HG02571 (cell line): ENCODE data around the gene TOP2A.

ENCODE experiments used
- ATAC-seq: cut with Tn5 transposase; IDR thresholded peaks from one replicate; pipeline ENCODE4 v1.9.1; 2021; ENCODE audit warnings: mild to moderate bottlenecking, moderate library complexity; ENCODE audit not compliant: unreplicated experiment

TOP2A gene, protein sequence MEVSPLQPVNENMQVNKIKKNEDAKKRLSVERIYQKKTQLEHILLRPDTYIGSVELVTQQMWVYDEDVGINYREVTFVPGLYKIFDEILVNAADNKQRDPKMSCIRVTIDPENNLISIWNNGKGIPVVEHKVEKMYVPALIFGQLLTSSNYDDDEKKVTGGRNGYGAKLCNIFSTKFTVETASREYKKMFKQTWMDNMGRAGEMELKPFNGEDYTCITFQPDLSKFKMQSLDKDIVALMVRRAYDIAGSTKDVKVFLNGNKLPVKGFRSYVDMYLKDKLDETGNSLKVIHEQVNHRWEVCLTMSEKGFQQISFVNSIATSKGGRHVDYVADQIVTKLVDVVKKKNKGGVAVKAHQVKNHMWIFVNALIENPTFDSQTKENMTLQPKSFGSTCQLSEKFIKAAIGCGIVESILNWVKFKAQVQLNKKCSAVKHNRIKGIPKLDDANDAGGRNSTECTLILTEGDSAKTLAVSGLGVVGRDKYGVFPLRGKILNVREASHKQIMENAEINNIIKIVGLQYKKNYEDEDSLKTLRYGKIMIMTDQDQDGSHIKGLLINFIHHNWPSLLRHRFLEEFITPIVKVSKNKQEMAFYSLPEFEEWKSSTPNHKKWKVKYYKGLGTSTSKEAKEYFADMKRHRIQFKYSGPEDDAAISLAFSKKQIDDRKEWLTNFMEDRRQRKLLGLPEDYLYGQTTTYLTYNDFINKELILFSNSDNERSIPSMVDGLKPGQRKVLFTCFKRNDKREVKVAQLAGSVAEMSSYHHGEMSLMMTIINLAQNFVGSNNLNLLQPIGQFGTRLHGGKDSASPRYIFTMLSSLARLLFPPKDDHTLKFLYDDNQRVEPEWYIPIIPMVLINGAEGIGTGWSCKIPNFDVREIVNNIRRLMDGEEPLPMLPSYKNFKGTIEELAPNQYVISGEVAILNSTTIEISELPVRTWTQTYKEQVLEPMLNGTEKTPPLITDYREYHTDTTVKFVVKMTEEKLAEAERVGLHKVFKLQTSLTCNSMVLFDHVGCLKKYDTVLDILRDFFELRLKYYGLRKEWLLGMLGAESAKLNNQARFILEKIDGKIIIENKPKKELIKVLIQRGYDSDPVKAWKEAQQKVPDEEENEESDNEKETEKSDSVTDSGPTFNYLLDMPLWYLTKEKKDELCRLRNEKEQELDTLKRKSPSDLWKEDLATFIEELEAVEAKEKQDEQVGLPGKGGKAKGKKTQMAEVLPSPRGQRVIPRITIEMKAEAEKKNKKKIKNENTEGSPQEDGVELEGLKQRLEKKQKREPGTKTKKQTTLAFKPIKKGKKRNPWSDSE (N-terminal part only)

DNA sequence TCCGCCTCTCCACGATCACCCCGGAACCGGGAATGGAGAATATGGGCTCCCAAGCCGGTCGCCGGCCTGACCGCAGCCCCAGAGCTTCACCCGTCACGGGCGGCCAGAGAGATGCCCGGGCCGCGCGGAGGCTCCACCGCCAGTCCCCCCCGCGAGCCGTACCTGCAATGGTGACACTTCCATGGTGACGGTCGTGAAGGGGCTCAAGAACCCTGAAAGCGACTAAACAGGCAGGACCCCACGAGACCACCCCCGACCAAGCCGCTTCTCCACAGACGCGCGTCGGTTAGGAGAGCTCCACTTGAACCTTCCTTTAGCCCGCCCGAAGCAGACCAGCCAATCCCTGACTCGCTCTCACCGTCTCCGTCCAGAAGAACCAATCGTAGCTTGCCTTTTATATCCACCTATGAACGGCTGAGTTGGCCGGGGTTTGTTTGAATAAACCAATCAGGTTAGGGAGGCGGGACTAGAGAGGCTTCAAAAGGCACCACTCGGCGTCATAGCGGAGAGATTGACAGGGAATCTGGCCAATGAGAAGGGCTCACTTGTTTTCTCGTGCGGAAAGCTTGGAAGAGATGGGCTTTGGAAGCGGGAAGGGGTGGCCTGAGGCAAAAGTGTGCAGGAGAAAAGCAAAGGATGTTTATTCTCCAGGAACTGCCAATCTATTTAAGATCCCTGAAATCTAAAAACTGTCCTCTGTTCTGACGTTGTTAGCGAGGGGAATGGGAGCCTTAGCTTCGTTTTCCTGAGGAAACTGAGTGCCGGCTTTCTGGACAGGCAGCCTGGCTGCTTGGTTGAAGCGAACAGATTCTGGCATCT is at the start of gene TOP2A:
TOP2A (minus strand) TSS at position 288 of the 819 bp plus-strand sequence; CDS start at position 183, 105 bp downstream.
- ATAC-seq, result peak; percentile 98

DNA sequence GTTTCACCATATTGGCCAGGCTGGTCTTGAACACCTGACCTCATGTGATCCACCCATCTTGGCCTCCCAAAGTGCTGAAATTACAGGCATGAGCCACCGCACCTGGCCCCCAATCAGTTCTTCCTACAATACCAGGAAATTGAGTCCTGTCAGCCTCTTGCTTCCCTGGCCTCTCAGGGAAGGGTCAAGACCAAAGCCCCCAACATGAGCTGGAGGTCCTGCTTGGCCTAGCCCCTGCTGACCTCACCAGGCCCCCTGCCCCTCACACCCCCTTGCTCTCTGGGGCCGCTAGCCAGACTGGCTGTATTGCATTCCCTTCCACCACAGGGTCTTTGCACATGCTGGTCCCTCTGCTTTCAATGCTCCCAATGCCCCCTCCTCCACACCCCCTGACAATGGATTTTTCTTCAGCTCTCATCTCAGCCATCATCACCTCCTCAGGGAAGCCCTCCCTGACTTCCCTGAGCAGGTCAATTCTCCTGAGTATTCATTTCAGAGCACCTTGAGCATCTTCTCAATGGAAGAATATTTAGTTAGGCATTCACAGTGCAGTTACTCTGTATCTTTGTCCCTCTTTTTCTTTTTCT is 49.7 kb upstream of the TOP2A start:
- ATAC-seq, result no peak

DNA sequence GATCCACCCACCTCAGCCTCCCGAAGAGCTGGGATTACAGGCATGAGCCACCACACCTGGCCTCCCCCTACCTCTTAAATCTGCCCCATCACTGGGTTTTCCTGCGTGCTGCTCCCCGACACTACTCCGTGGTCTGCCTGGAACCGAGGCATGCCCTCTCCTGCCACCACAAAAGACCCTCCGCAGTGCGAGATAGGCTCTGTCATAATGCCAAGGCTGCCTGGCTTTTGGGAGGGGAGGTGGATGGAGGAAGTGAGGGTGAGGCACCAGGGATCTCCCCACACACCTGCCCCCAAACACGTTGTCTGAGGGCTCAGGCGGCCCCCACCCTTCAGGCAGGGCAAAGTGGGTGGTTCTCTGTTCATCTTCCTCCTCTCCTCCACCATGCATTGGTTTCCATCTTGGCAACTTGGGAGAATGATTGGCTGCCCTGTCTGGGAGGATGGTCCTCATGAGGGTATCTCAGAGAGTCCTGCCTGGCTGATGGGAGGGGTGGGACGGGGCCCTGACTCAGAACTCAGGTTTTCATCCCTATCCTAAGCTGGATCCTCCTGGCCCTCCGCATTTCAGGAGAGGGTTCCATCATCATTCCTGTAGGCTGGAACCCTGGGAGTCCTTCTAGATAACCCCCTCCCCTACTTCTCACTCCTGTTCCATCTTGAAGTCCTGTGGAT is 48.7 kb upstream of the TOP2A start:
- no peak for ATAC-seq

DNA sequence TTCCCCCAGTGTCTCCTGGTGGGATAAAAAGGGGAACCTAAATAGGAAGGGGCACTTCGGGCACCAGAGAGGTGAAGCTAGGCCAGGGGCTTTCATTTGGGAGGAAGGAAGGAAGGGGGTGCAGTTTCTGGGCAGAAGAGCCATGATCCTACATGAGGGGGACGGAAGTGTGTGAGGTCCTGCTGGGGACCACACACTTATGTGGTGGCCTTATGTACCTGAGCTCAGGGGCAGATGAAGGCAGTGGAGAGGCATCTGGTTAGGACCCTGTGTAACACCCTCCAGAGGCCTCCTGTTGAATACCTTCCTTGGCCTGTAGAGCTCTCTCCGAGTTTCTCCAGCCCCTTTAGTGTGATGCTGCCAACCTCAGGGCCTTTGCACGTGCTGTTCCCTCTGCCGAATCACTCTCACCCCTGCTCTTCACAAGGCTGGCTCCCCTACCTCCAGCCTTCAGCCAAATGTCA is 46.7 kb upstream of the TOP2A start:
- no peak for ATAC-seq

DNA sequence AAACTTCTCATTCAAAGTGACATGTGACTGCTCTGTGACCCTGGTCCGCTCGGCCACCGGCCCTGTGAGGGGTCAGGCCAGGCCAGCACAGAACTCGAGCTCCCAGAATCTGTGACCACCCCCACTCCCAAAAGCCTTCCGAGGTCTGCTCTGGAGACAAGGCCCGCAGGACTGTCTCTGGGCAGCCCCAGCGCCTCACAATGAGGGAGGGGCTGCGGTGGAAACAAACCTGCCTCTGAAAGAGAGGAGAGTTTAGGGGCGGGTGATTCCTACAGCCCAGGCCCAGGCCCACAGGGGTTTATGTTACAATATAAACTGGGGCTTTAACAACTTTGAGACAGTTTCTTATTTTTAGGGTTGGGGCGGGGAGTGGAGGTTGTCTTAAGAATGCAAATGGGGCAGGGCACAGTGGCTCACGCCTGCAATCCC is 45.4 kb upstream of the TOP2A start:
- no peak for ATAC-seq

DNA sequence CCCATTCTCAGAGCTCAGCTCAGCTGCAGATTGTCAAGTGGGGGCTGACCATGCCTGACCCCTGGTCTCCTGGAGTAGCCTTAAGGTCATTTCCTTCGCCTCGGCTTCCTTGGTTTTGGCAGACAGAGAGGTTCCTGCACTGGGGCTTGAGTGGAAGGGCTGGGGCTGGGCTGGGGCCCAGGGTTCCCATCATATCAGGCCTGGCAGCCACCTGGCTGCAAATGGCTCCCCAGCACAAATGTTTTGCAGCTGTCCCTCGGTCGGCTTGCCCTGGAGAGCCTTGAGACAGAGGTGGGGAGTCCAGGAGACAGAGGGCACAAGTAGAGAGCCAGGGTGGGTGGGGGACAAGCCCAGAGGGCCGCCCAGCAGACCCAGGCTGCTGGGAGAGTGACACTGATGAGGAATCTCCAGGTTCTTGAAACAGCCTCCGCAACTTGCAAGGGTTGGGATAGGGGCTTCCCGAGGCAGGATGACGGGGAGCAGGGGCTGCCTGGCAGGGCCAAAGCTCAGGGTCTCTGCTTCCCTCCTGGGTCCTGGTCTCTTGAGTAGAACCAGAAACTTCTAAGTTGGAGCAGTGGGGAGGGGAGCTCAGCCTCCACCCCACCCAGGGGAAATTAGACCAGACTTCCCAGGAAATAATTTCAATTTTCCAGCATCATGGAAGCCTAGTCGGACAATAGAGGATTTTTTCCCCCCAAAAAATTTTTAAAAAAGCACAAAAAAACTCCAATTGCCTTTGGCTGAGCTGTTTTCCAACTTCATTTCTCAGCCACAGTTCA is 44.8 kb upstream of the TOP2A start:
- ATAC-seq, result no peak

DNA sequence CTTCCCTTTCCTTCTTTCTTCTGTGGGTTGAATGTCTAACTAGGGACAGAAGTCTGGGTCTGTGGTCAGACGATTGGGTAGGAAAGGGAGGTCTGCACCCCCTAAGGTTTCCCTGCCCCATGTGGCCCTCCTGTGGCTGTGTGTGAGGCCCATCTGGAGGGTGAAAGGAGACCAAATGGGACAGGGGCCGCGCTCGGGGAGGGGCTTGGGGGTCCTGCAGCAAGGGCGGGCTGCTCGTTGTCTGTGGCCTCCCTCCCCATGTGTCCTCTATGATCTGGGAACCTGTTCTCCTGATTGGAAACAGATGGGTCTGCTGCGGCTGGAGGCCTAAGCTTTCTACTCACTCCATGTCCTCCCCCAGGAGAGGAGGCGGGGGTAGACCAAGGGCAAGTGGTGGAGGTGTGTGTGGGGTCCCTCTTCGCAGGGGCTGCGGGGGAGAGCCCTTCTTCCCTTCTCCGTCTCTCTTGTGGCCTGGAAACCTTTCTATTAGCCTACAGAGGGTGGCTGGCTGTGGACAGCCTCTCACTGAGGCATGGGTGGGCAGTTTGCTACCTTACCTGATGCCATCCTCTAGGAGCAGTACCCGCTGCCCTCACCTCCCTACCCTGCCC is 44.1 kb upstream of the TOP2A start:
- ATAC-seq, result no peak

DNA sequence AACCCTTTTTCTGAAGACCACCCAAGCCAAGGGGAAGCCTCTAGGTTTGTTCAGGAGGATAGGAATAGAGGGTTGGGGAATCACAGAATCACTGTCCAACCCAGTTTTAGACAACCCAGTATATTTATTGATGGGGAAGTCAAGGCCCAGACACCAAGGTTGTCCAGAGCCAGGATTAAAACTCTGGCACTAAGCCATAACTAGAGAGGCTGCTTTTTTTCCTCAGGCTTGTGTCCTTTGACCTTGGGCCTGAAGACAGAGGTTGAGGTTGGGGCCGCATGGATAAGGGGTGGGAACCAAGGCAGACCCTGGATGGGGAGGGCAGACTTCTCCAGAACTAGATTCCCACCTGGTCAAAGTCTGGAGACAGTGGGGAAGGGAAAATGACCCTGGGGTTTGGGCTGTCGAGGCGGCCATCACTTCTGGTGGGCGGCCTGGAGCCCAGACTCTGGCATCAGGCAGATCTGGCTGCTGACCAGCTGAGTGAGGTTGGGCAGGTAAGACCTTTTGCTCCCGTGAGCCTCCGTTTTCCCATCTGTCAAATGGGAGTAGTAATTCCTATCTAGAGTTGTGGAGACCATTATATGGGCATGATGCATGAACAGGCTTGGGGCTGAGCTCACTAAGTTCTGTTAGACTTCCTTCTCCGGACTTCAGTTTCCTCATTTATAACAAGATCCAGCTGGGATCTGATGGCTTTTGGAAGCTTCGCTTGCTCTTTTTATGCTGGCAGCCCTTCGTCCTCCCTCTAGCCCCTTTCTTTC is 43.5 kb upstream of the TOP2A start:
- ATAC-seq, result no peak

DNA sequence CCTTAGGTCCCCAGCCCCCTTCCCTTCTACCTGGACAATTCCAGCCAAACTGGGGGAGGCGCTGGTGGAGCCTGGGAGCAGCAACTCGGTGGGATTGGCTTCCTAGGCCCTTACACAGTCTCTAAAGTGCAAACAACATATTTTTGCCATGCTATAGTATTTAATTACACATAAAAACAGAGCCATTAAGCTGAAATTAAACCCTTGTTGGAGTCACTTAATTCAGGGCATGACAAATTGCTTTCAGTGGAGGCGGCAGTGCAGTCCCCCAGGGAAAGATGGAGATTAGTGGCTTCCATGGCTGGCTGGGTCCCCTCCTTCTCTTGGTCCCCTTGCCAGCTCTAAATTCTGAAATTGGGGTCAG is 42.9 kb upstream of the TOP2A start:
- no peak for ATAC-seq

DNA sequence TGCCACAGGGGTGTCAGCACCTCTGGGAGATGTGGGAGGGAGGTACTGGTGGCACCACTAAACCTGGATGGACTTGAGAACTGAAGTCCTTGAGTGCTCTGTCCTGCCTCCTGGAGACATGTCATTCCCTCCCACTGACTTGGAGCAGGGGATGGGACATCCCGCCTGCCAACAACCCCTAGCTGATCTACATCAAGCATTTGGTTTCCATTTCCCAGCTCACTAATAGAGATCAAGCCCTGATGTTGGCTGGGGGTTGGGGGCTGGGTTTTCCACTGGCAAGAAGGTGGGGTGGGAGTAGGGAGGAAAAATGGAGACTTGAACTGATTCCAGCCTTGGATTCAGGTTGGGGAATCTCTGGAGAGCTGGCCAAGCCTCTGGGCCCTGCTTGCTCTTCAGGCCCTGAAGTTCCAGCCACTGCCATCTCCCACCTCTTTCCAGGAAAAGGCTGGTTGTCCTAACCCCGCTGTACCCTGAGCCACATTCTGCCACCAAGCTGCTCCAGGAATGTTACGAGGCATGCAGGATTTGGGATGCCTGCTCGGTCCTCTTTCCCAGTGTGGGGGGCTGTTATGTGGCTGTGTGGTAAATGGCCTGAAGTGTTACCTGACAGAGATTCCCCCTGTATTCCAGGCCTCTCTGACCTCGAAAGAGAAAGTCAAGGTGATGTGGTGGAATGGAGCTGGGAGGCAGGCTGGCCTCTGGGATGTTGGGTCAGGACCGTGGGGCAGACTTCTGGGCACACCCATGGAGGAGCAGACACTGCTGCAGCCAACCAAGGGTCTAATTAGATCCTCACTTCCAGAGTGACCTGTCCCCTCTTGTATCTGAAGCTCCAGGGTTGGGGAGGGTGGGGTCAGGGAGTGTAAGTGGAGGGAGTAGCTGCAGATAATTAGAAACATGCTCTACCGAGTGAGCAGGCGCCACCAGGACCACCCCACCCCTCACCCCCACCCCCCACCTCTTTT is 42.2 kb upstream of the TOP2A start:
- no peak for ATAC-seq

DNA sequence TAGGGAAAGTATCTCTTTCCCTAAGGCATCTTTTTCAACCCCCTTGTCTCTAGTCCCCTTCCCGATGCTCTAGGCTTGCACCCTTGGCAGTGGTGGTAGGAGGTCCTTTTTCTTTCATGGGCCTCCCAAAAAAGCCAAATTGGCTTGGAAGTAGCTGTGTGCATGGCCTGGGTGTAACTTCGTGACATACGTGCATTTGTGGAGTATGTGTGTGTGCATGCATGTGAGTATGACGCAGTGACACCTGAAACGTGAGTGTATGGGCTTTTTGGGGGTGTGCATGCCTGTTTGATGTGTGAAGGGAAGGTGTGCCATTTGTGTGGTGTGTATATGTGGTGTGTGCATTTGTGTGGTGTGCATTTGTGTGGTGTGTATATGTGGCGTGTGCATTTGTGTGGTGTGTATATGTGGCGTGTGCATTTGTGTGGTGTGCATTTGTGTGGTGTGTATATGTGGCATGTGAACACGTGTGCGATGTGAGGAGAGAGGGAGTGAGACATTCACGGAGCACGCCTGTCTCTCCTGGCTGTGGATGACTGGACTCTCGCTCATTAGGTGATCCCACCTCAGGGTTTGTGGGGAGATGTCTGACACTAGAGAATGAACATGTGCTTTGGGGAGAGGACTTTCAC is 41.3 kb upstream of the TOP2A start:
- ATAC-seq, result no peak

DNA sequence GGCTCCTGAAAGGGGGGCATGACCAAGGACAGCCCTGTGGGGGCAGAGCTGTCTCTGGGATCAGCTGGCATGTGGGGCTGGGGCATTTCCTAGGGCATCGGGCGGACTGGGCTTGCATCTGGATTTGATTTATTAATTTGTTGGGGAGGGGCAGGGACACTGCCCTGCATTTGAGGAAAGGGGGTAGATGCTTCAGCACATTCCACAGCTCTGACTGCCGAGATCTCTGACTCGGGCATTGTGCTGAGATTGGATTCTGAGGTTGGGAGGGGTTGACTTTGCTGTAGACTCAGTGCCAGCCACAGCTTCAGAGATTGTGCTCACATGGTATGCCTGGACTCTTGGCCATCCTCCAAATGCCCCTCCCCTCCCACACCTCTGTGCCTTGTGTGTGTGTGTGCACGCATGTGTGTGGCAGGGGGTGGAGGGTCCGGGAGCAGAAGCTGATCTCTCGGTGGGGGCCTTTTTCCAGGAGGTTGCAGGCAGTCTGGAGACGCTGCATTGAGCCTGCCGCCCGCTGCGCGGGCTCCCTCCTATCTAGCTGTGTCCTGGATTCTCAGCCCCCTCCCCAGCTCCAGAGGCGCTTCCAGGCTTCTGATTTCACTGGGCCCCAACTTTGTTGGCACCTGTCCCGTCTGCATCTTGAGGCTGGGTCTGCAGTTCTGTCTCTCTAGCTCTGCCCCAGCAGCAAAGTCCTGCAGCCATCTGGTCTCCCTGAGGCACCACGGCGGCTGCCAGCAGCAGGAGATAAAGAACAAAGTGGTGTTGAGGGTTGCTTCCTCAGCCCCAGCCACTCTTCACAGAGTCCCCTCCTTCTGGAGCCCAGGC is 40.5 kb upstream of the TOP2A start:
- ATAC-seq, result no peak

DNA sequence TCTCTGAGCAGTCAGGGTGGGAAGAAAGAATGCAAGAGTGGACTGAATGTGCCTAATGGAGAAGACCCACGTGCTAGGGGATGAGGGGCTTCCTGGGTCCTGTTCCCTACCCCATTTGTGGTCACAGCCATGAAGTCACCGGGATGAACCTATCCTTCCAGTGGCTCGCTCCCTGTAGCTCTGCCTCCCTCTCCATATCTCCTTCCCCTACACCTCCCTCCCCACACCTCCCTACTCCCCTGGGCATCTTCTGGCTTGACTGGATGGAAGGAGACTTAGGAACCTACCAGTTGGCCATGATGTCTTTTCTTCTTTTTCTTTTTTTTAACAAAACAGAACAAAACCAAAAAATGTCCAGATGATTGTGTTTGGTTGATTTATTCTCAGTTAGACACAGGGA is 39.7 kb upstream of the TOP2A start:
- ATAC-seq, result no peak

DNA sequence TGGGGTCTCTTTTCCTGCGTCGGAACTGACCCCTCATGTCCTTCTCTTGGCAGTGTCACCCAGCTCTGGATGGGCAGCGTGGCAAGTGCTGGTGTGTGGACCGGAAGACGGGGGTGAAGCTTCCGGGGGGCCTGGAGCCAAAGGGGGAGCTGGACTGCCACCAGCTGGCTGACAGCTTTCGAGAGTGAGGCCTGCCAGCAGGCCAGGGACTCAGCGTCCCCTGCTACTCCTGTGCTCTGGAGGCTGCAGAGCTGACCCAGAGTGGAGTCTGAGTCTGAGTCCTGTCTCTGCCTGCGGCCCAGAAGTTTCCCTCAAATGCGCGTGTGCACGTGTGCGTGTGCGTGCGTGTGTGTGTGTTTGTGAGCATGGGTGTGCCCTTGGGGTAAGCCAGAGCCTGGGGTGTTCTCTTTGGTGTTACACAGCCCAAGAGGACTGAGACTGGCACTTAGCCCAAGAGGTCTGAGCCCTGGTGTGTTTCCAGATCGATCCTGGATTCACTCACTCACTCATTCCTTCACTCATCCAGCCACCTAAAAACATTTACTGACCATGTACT is 38.8 kb upstream of the TOP2A start:
- ATAC-seq, result no peak

DNA sequence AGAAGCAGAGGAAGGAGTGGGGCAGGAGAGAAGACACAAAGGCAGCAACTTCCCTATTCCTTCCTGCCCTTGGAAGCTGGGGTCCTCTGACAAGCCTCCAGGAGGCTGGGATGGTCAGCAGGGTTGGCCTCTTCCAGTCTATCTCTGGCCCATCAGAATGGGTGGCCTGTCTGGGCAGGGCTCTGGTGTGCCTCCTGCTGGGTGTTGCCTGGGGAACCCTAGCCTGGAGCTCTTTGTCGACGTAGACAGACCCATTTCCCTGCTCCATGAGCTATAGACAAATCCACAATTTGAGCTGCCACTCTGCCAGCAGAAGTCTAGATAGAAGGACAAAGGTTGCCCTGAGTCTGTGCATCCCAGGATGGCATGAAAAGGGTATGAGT is 36.9 kb upstream of the TOP2A start:
- ATAC-seq, result no peak
